SU-DHL-6 (cell line): ENCODE results near the gene NIN.

Source experiments
- H2AFZ ChIP-seq: fragments of 200-600 bp; sonication (generic); 2 replicates; pipeline ENCODE4 v1.6.1; 2014; ENCODE audit warnings: low read depth, mild to moderate bottlenecking, moderate library complexity, mixed read lengths, antibody characterized with exemption, low read length; ENCODE audit not compliant: severe bottlenecking
- H3F3A ChIP-seq: fragments of 200-600 bp; shearing (Covaris generic); 2 replicates; pipeline ENCODE4 v1.6.0; 2016; ENCODE audit warnings: antibody characterized with exemption, mild to moderate bottlenecking; ENCODE audit not compliant: insufficient read depth
- H3K27ac ChIP-seq: fragments of 200-600 bp; sonication (generic); 2 replicates; pipeline ENCODE4 v1.5.1; 2016; ENCODE audit warnings: low read depth, mild to moderate bottlenecking, low read length, moderate library complexity, mixed read lengths
- H3K27me3 ChIP-seq: fragments of 200-600 bp; sonication (generic), shearing (Covaris generic); 2 replicates; pipeline ENCODE4 v1.6.0; 2014; ENCODE audit warnings: mild to moderate bottlenecking, low read length
- H3K36me3 ChIP-seq: fragments of 200-600 bp; sonication (generic); 2 replicates; pipeline ENCODE4 v1.6.1; 2014; ENCODE audit warnings: mild to moderate bottlenecking, low read length, mixed read lengths
- H3K4me2 ChIP-seq: fragments of 300-600, 200-600 bp; shearing (Covaris generic), sonication (generic); 2 replicates; pipeline ENCODE4 v1.6.0; 2014; ENCODE audit warnings: low read length, low read depth, mild to moderate bottlenecking; ENCODE audit not compliant: poor library complexity, severe bottlenecking
- H3K4me3 ChIP-seq: fragments of 200-600 bp; sonication (generic); 2 replicates; pipeline ENCODE4 v1.5.1; 2014; ENCODE audit warnings: antibody characterized with exemption, low read length, mild to moderate bottlenecking, mixed read lengths; ENCODE audit not compliant: insufficient read depth, poor library complexity, severe bottlenecking
- H3K79me2 ChIP-seq: fragments of 200-600 bp; sonication (generic); 2 replicates; pipeline ENCODE4 v1.6.1; 2014; ENCODE audit warnings: mild to moderate bottlenecking, low read length, moderate library complexity; ENCODE audit not compliant: insufficient read depth
- H3K9ac ChIP-seq: fragments of 200-600 bp; sonication (generic); 2 replicates; pipeline ENCODE4 v1.7.0; 2014; ENCODE audit warnings: mild to moderate bottlenecking, low read length
- H3K9me2 ChIP-seq: fragments of 200-600 bp; sonication (generic); replicated peaks from 2 replicates; pipeline ENCODE4 v1.6.1; 2014; ENCODE audit warnings: low read length; ENCODE audit not compliant: insufficient read depth
- H3K9me3 ChIP-seq: fragments of 200-600 bp; sonication (generic); 2 replicates; pipeline ENCODE4 v1.6.1; 2014; ENCODE audit warnings: low read length, mixed read lengths; ENCODE audit not compliant: insufficient read depth
- H4K20me1 ChIP-seq: fragments of 200-600 bp; sonication (generic); 2 replicates; pipeline ENCODE4 v1.6.1; 2014; ENCODE audit warnings: low read depth, mild to moderate bottlenecking, antibody characterized with exemption, low read length, moderate library complexity, mixed read lengths
- EZH2phosphoT487 ChIP-seq: fragments of 200-600 bp; sonication (generic), shearing (Covaris generic); conservative IDR thresholded peaks from 2 replicates; pipeline ENCODE4 v1.6.1; 2018; ENCODE audit warnings: mild to moderate bottlenecking, antibody characterized with exemption, low read length, moderate library complexity, mixed read lengths
- TF ChIP-seq, protein P1 (sequence below): fragments of 200-600 bp; sonication (generic); IDR thresholded peaks from one replicate; pipeline ENCODE4 v1.5.1; 2017; ENCODE audit warnings: antibody characterized with exemption, mild to moderate bottlenecking, low read length, moderate library complexity; ENCODE audit not compliant: insufficient read depth, poor library complexity, severe bottlenecking

Gene NIN

DNA sequence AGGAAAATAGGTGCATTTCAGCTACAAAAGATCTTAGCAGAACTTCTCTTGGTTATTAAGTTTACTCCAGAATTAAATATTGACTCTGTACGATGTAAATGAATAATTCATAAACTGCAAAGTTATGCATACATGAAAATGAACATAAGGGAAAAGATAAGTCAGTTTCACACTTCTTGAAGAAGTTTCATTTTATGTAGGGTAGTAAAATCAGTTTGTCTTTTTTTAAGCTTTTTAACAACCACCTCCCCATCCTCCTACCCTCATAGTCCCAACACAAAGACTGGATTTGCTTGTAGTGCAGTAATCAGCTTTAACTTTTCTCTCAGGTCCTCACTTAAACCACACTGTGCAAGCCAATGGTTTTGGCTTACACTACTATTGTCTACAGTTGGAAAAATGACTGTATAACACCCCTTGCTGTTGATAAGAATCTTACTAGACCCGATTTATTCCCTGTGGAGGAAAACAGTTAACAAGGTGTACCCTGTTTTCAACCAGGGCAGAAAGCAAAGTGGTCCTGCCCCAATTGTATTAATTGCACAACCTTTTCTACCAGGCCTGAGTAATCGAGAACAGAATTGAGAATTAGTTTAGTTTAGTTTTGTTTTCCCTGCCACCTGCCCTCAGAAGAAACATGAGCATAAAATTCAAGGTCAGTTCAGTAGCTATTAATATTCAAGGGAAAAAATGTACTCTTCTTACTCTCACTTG lies 44.1 kb downstream of the NIN start:
- Histone ChIP-seq H3K9ac (peak overlapping the region; percentile 0; the same call in 1 of the 2 replicates), H3K9me2 (no peaks in the 10 kb centered on the region), H3K36me3 (0 out of 2 replicates have a peak, but pooled peaks cover 4% of the 10 kb centered on the region), H3K4me2 (peak overlapping the region; percentile 98), H3K79me2 (peaks cover 56% of the 10 kb centered on the region), H3K27me3 (no peaks in the 10 kb centered on the region), H3K27ac (peak overlapping the region; percentile 97), H2AFZ (no peak overlapping the region), H3K9me3 (no peaks in the 10 kb centered on the region), H3K4me3 (no peak overlapping the region), H3F3A (peaks cover 38% of the 10 kb centered on the region), H4K20me1 (no peaks in the 10 kb centered on the region)
- TF ChIP-seq EZH2phosphoT487: no peak
- TF ChIP-seq, protein P1, sequence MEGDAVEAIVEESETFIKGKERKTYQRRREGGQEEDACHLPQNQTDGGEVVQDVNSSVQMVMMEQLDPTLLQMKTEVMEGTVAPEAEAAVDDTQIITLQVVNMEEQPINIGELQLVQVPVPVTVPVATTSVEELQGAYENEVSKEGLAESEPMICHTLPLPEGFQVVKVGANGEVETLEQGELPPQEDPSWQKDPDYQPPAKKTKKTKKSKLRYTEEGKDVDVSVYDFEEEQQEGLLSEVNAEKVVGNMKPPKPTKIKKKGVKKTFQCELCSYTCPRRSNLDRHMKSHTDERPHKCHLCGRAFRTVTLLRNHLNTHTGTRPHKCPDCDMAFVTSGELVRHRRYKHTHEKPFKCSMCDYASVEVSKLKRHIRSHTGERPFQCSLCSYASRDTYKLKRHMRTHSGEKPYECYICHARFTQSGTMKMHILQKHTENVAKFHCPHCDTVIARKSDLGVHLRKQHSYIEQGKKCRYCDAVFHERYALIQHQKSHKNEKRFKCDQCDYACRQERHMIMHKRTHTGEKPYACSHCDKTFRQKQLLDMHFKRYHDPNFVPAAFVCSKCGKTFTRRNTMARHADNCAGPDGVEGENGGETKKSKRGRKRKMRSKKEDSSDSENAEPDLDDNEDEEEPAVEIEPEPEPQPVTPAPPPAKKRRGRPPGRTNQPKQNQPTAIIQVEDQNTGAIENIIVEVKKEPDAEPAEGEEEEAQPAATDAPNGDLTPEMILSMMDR: no peak

DNA sequence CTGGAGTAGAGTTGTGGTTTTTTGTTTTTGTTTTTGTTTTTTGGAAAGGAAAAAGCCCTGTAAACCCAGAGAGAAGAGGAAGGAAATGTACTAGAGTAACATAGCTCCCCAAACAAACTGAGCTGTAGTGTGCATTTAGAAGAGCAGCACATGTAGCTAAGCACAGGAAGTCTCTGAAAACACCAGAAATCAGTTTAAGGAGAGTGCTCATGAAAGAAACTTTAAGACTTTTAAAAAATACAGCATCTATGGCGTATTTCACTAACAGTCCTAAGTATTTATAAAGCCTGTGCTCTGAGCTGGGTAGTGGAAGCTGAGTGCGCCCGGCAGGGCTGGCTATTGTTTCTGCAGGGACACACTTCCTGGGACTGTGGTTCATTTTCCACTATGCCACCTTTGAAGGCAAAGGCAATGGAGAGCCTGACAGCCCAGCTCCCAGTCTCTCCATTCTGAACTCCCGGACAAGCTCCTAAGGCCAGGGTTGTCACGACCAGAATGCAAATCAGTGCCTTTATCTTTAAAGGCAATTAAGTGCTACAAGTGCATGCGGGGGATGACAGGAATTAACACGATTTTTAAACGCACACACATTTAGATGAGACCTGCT lies 45.4 kb downstream of the NIN start:
- Histone ChIP-seq H3K9ac (peak overlapping the region; percentile 30), H2AFZ (no peak overlapping the region), H3K27me3 (no peaks in the 10 kb centered on the region), H3F3A (peaks cover 24% of the 10 kb centered on the region), H3K79me2 (peaks cover 69% of the 10 kb centered on the region), H3K9me3 (no peaks in the 10 kb centered on the region), H3K36me3 (0 out of 2 replicates have a peak, but pooled peaks cover 4% of the 10 kb centered on the region), H3K27ac (peak overlapping the region; percentile 97), H3K4me3 (no peak overlapping the region), H3K9me2 (no peaks in the 10 kb centered on the region), H4K20me1 (no peaks in the 10 kb centered on the region), H3K4me2 (peak overlapping the region; percentile 98)
- TF ChIP-seq EZH2phosphoT487: no peak
- TF ChIP-seq, protein P1: no peak

DNA sequence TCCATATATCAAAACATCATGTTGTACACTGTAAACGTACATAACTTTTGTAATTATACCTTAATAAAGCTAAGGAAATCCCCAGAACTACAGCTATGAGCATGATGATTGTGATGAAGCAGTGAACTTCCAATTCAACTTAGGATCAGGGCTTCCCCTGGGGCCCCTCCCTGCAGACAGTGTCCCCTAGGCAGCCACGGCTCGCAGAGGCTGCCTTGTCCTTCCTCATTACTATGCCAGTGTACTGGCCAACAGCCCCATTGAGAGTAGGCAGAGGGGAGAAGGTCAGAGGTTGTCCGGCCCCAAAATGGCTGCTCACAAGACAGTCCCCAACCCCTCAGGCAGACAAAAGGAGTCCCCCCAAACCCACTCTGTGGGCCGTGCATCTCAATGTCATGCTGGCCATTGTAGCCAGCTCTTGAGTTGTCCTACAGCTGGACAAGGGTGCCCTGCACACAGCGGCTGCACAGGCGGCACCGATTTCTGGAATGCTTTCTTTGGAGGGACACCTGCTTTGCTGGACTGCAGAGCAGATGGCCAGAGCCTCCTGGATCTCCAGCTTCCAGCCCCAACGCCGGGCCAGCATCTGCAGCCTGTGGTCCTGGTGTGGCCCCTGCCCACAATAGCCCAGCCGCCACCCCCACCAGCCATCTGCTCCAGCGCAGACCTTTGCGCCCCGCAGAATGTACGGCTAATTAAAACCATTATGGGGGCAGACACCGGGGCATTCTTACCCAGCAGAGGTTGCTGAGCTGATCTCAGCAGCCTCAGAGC lies 46.1 kb downstream of the NIN start:
- Histone ChIP-seq H2AFZ (no peak overlapping the region), H3K9me3 (no peaks in the 10 kb centered on the region), H3K4me2 (peak overlapping the region; percentile 98), H3K27me3 (no peaks in the 10 kb centered on the region), H3K36me3 (0 out of 2 replicates have a peak, but pooled peaks cover 4% of the 10 kb centered on the region), H3K79me2 (peaks cover 69% of the 10 kb centered on the region), H4K20me1 (no peaks in the 10 kb centered on the region), H3K4me3 (no peak overlapping the region), H3K9me2 (no peaks in the 10 kb centered on the region), H3F3A (peaks cover 22% of the 10 kb centered on the region), H3K27ac (peak overlapping the region; percentile 97), H3K9ac (peak overlapping the region; percentile 30)
- TF ChIP-seq, protein P1: no peak
- no peak for TF ChIP-seq EZH2phosphoT487
